HG02678 (cell line): ENCODE measurements around the gene GPR146.
A peak's percentile ranks its signal among the peaks of the same experiment; 100 is the strongest.

Experiments used
- ATAC-seq: cut with Tn5 transposase; IDR thresholded peaks from one replicate; pipeline ENCODE4 v1.9.1; 2021; ENCODE audit warnings: mild to moderate bottlenecking, moderate library complexity; ENCODE audit not compliant: unreplicated experiment

GPR146 gene

GRCh38 chr7:1090686-1091643 is 46.6 kb downstream of the GPR146 start:
- no peak for ATAC-seq

- ATAC-seq = no peak
These were observed 47.3 kb downstream of the GPR146 start for GRCh38 chr7:1091644-1092027.

- ATAC-seq = no peak
These were observed 47.9 kb downstream of the GPR146 start for GRCh38 chr7:1092161-1092632.

- no peak for ATAC-seq
These were observed 48.6 kb downstream of the GPR146 start for GRCh38 chr7:1092806-1093501.

- no peak for ATAC-seq
These were observed 49.1 kb downstream of the GPR146 start for GRCh38 chr7:1093502-1093843.

GRCh38 chr7:1093916-1094508 is 49.7 kb downstream of the GPR146 start:
- no peak for ATAC-seq

- ATAC-seq = no peak
These were observed 50.5 kb downstream of the GPR146 start for GRCh38 chr7:1094870-1095269.

GRCh38 chr7:1095621-1096155 is 51.3 kb downstream of the GPR146 start:
- no peak for ATAC-seq

GRCh38 chr7:1096156-1097119 is 52.1 kb downstream of the GPR146 start:
- no peak for ATAC-seq

- no peak for ATAC-seq
These were observed 52.8 kb downstream of the GPR146 start for GRCh38 chr7:1097120-1097504.

GRCh38 chr7:1098243-1099153 is 54.2 kb downstream of the GPR146 start:
- no peak for ATAC-seq

- no peak for ATAC-seq
These were observed 54.8 kb downstream of the GPR146 start for GRCh38 chr7:1099154-1099542.

GRCh38 chr7:1099637-1100036 is 55.3 kb downstream of the GPR146 start:
- ATAC-seq = no peak

- no peak for ATAC-seq
These were observed 56.0 kb downstream of the GPR146 start for GRCh38 chr7:1100386-1100785.

GRCh38 chr7:1100834-1101562 is 56.7 kb downstream of the GPR146 start:
- no peak for ATAC-seq

- ATAC-seq = no peak
These were observed 57.5 kb downstream of the GPR146 start for GRCh38 chr7:1101563-1102431.

GRCh38 chr7:1103009-1103788 is 58.9 kb downstream of the GPR146 start:
- peak; percentile 52 for ATAC-seq
